Measurements from ENCODE around the gene OXLD1. TPM values are rescaled to one million over a fixed set of nuclear protein-coding genes. Genes with fewer than 3 reads are reported as not detected.

The OXLD1 gene
- polyA plus RNA-seq, 1 donor (not counting 4 experiments of a cell fraction or from before 2014, with no cell fraction given), result 16.3 TPM

GRCh38 chr17:81644496-81644895 lies 21.9 kb downstream of the OXLD1 start:
- dilution Hi-C loops (cut with MboI; ENCODE audit: extremely low pct_ligation_motif_present, low sequenced_read_pairs), result no loop called here
- FAIRE-seq, result no peak
- TF ChIP-seq EZH2 (IDR thresholded peaks at IDR 0.05; ENCODE audit: low read length) (no peak), CTCF (optimal IDR thresholded peaks at IDR 0.05 in 1 of 3, IDR thresholded peaks at IDR 0.05 in 1 of 3, conservative IDR thresholded peaks at IDR 0.05 in 1 of 3; ENCODE audit: extremely low read depth in 1 of 3, insufficient read depth in 2 of 3, low read length in 3 of 3) (no peak)
- H3K36me3 ChIP-seq (ENCODE audit: control insufficient read depth in 2 of 2, extremely low read depth in 1 of 2, insufficient read depth in 2 of 2, low read length in 2 of 2), result peaks cover 0 to 3% of the 10 kb centered on the region in 2 experiments
- peaks cover 4% of the 10 kb centered on the region for H4K20me1 ChIP-seq (ENCODE audit: control insufficient read depth, extremely low read depth, insufficient read depth, low read length)
- no peak overlapping the region for H3K27ac ChIP-seq (ENCODE audit: control insufficient read depth, insufficient read depth, low read length)
- no peak overlapping the region for H3K4me2 ChIP-seq (ENCODE audit: control insufficient read depth, extremely low read depth, insufficient read depth, low read depth, low read length)
- H3K27me3 ChIP-seq (ENCODE audit: control insufficient read depth, extremely low read depth, insufficient read depth, low read length), result peaks cover 25% of the 10 kb centered on the region
- DNase-seq (ENCODE audit: low read depth, low spot score), result no peak
- no peaks in the 10 kb centered on the region for H3K9me3 ChIP-seq (ENCODE audit: control insufficient read depth, low read depth, low read length)
- no peaks in the 10 kb centered on the region for H3K79me2 ChIP-seq (ENCODE audit: control insufficient read depth, insufficient read depth, low read length)
- no peaks in the 10 kb centered on the region for H3K9me1 ChIP-seq (ENCODE audit: control insufficient read depth, extremely low read depth, insufficient read depth, low read length)
- H3K4me1 ChIP-seq (ENCODE audit: control insufficient read depth, extremely low read depth, insufficient read depth, low read length), result peaks cover 12% of the 10 kb centered on the region
- H3K9ac ChIP-seq (ENCODE audit: control insufficient read depth, extremely low read depth, insufficient read depth, low read length), result no peak overlapping the region
- H2AFZ ChIP-seq (ENCODE audit: control insufficient read depth, low read length), result no peak overlapping the region
- H3K4me3 ChIP-seq (ENCODE audit: control insufficient read depth in 2 of 3, extremely low read depth in 1 of 3, insufficient read depth in 2 of 3, low read depth in 1 of 3, low read length in 3 of 3), result no peak overlapping the region

- DNase-seq (ENCODE audit: low read depth, low spot score) (peak; percentile 69), FAIRE-seq (peak; percentile 44)
- TF ChIP-seq EZH2 (IDR thresholded peaks at IDR 0.05; ENCODE audit: low read length) (no peak), CTCF (optimal IDR thresholded peaks at IDR 0.05 in 1 of 3, IDR thresholded peaks at IDR 0.05 in 1 of 3, conservative IDR thresholded peaks at IDR 0.05 in 1 of 3; ENCODE audit: extremely low read depth in 1 of 3, insufficient read depth in 2 of 3, low read length in 3 of 3) (no peak)
- H3K4me2 ChIP-seq (ENCODE audit: control insufficient read depth, extremely low read depth, insufficient read depth, low read depth, low read length), result peak overlapping the region; percentile 34
- H3K36me3 ChIP-seq (ENCODE audit: control insufficient read depth in 2 of 2, extremely low read depth in 1 of 2, insufficient read depth in 2 of 2, low read length in 2 of 2), result peaks cover 0 to 3% of the 10 kb centered on the region in 2 experiments
- peaks cover 17% of the 10 kb centered on the region for H3K4me1 ChIP-seq (ENCODE audit: control insufficient read depth, extremely low read depth, insufficient read depth, low read length)
- H3K9me1 ChIP-seq (ENCODE audit: control insufficient read depth, extremely low read depth, insufficient read depth, low read length), result no peaks in the 10 kb centered on the region
- H3K27me3 ChIP-seq (ENCODE audit: control insufficient read depth, extremely low read depth, insufficient read depth, low read length), result peaks cover 4% of the 10 kb centered on the region
- dilution Hi-C loops (cut with MboI; ENCODE audit: extremely low pct_ligation_motif_present, low sequenced_read_pairs), result no loop called here
- peak overlapping the region in 1 of 3 experiments; percentile 16 for H3K4me3 ChIP-seq (ENCODE audit: control insufficient read depth in 2 of 3, extremely low read depth in 1 of 3, insufficient read depth in 2 of 3, low read depth in 1 of 3, low read length in 3 of 3)
- peak overlapping the region; percentile 19 for H3K27ac ChIP-seq (ENCODE audit: control insufficient read depth, insufficient read depth, low read length)
- H3K9ac ChIP-seq (ENCODE audit: control insufficient read depth, extremely low read depth, insufficient read depth, low read length), result peak overlapping the region; percentile 42
- no peaks in the 10 kb centered on the region for H3K79me2 ChIP-seq (ENCODE audit: control insufficient read depth, insufficient read depth, low read length)
- H3K9me3 ChIP-seq (ENCODE audit: control insufficient read depth, low read depth, low read length), result no peaks in the 10 kb centered on the region
- peak overlapping the region; percentile 36 for H2AFZ ChIP-seq (ENCODE audit: control insufficient read depth, low read length)
- peaks cover under 1% of the 10 kb centered on the region for H4K20me1 ChIP-seq (ENCODE audit: control insufficient read depth, extremely low read depth, insufficient read depth, low read length)
Observed at GRCh38 chr17:81641825-81642489, 24.4 kb downstream of the OXLD1 start.

Measured in keratinocyte (primary cell).